ENCODE measurements around the gene RNF207.
"Not testable (repeated sequence)": the region's sequence is repeated elsewhere in the genome, so short reads cannot be mapped to it uniquely, and the experiment has no call there.

The RNF207 gene

DNA sequence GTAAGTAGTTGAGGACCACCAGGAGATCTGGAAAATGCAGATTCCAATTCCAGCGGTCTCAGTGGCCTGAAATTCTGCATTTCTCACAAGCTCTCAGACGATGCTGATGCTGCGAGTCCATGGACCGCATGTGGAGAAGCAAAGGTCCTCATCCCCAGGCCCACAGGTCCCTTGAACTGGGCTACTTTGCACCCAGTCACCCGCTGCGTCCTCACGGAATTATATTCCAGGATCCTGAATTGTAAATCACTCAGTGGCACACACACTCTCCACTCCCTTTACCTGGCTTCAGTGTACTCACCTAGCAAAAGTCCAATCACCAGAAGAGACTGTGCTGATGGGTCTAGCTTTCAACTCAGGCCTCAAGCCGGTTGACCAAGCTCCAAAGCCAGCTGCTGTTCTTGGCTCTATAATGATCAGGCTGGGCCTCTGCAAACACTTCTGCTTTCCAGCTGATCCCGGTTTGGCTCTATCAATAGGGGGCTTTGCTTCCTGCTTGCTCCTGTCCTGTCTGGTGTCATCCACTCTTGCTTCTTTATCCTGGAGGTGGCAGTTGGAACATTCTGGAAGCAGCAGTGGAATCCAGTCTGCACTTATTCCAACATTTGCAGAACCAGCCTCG lies 5.6 kb upstream of the RNF207 start:
- DNase-seq (ENCODE audit: low read depth) = no peak

DNA sequence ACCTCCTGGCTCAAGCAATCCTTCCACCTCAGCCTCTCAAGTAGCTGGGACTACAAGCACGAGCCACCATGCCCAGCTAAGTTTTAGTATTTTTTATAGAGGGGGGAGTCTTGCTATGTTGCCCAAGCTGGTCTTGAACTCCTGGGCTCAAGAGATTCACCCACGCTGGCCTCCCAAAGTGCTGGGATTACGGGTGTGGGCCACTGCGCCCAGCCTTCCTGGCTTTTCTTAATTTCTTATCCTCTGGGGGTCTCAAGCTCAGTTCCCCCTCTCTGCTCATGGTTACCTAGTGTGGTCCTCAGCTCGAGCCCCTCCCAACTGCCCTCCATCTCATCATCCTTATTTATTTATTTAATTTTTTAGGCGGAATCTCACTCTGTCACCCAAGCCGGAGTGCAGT lies 3.7 kb upstream of the RNF207 start:
- DNase-seq (ENCODE audit: low read depth) = no peak

DNA sequence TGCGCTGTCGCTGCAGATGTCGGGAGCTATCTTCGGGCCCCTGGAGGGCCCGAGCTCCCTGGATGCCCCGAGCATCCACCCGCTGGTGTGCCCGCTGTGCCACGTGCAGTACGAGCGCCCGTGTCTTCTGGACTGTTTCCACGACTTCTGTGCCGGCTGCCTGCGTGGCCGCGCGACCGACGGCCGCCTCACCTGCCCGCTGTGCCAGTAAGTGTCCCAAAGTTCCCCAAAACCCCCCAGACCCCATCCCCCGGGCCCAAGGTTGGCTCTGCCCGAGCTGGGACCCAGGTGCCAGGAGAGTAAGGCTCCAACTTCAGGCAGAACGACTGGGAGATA lies 569 bp downstream of the RNF207 start:
- DNase-seq (ENCODE audit: low read depth) = no peak

DNA sequence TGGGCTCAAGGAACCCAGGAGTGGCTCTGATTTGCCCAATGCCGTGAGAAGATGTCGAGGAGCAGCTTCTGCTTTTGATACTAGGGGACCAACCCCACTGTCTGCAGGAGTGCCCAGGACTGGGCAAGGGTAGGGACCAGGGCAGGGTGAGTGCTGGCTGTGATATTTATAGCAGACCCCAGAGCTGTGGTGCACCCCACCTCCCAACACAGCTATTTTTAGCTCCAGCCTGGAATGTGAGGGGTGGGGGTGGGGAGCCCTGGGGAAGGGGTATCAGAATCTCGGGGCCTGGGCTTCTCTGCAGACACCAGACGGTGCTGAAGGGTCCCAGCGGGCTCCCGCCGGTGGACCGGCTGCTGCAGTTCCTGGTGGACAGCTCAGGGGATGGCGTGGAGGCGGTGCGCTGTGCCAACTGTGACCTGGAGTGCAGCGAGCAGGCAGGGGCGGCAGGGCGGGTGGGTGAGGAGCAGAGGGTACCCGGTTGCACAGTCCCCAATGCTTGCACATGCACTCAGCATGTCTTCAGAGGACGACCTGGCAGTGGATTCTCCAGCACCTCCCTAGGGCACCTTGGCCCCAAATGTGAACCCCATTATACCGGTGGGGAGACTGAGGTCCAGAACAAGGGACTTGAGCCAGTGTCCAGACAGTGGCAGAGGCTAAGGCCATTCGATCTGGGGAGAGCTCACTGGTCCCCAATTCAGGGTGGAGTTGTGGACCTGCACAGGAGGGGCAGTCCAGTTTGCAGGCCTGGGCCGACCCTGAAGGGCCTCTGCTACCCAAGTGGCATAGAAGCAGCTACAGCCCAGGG lies 1.4 kb downstream of the RNF207 start:
- DNase-seq (ENCODE audit: low read depth) = no peak

DNA sequence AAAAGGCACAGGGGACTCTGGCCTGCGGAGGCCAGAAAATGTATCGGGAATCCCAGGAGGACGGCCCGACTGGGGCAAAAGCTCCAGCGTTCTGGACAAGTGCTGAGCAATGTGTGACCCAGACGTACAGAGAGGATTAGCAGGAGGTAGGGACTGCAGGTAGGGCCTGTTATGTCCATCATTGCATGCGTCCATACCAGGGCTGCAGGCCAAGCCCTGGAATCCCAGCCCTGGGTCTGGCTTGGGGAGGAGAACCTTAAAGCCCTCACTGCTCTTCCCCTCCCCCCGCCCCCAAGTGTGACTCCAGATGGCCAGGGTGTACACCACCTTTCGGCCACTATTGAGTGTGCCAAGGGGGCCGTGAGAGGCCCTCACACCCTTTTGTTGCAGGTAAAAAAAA lies 2.0 kb downstream of the RNF207 start:
- no peak for DNase-seq (ENCODE audit: low read depth)

DNA sequence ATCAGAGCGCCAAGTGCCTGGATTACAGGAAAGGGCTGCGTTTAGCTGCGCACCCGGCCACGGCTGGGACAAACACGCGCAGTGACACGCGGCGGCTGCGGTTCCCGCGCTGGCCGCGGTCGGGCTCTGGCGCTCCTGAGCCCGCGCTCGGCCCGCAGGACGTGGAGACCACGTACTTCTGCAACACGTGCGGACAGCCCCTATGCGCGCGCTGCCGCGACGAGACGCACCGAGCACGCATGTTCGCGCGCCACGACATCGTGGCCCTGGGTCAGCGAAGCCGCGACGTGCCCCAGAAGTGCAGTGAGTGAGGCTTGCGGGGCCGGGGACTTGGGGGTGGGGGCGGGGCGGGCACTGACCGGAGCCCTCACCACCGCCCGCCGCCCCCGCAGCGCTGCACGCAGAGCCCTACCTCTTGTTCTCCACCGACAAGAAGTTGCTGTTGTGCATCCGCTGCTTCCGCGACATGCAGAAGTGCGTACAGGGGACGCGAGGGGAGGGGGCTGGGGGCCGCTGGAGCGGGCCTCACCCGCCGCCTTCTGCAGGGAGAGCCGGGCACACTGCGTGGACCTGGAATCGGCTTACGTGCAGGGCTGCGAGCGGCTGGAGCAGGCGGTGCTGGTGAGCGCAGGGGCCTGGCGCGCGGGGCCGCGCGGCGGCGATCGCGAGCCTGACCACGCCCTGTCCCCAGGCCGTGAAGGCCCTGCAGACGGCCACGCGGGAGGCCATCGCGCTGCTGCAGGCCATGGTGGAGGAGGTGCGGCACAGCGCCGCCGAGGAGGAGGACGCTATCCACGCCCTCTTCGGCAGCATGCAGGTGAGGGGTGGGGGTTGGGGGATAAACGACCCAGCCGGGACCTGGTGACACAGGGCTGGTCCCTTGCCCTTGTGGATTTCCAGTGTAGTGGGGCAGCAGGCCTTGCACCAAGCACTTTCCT lies 3.1 kb downstream of the RNF207 start:
- DNase-seq (ENCODE audit: low read depth) = peak; percentile 52

DNA sequence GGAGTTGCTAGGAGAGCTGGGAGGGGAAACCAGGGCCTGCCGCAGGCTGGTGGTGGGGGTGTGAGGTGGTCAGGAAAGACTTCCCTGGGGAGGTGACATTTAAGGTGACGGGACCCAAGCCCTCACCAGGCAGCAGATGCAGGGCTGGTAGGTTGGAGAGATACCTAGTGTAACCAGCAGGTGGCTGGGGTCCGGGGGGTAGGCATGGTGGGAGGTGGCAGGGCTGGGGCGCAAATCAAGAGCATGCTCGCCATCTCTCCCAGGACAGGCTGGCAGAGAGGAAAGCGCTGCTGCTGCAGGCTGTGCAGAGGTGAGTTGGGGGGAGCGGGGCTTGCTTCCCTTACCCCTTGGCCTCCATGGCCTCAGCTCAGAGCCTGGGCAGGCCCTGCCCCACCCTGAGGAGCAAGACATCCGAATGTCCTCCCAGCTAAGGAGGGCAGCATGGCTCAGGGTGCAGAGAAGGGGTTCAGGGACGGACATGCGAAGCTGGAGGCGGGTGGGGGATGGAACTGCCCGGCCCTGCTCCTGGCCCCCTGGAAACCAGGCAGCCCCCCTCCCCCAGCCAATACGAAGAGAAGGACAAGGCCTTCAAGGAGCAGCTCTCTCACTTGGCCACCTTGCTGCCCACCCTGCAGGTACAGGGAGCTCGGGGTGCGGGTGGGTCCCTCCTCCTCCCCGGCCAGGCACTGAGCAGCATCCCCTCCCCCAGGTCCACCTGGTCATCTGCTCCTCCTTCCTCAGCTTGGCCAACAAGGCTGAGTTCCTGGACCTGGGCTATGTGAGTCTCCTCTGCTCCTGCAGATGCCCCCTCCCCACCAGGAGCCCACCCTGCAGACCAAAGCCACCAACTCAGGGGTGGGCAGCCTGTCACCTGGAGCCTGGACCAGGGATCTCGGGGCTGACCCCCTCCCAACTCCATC lies 4.0 kb downstream of the RNF207 start:
- no peak for DNase-seq (ENCODE audit: low read depth)

DNA sequence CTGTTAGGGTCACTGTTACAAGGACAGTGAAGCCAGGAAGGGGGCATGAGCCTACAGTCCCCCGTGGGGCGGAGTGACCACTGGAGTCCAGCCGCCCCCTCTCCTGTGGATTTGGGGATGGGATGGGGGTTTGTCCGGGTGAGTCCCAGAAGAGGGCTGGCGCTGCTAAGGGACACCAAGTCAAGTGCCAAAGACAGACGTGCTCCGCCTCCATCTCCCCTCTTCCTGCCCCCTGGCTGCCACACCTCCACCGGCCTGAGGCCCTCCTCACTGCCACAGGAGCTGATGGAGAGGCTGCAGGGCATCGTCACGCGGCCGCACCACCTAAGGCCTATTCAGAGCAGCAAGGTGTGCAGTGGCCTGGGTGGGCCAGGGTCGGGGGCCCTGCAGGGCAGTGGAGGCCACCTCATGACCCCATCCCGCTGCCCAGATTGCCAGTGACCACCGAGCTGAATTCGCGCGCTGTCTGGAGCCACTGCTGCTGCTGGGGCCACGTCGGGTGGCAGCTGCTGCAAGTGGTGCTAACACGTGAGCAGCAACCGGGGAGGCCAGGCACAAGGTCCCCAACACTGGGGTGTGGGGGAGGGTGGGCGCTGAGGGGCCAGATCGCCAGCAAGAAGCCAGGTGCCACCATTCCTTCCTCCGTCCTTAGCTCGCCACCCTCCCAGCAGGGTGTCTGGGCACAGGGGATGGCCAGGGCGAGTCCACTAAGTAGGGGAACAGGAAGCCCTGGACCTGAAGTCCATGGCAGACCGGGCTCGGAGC lies 4.9 kb downstream of the RNF207 start:
- no peak for DNase-seq (ENCODE audit: low read depth)

DNA sequence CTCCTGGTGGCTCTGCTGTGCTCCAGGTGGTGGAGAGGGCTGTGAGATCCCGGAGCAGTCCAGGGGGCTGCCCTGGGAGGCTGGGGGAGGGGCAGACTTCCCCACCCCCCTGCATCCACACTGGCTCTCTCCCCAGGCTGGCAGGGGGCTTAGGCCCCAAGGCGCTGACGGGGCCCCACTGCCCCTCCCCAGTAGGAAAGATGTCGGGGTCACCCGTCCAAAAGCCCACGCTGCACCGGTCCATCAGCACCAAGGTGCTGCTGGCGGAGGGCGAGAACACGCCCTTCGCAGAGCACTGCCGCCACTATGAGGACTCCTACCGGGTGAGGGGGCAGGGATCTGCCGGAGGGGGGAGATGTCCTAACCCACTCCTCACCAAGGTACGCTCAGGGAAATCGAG lies 5.8 kb downstream of the RNF207 start:
- no peak for DNase-seq (ENCODE audit: low read depth)

DNA sequence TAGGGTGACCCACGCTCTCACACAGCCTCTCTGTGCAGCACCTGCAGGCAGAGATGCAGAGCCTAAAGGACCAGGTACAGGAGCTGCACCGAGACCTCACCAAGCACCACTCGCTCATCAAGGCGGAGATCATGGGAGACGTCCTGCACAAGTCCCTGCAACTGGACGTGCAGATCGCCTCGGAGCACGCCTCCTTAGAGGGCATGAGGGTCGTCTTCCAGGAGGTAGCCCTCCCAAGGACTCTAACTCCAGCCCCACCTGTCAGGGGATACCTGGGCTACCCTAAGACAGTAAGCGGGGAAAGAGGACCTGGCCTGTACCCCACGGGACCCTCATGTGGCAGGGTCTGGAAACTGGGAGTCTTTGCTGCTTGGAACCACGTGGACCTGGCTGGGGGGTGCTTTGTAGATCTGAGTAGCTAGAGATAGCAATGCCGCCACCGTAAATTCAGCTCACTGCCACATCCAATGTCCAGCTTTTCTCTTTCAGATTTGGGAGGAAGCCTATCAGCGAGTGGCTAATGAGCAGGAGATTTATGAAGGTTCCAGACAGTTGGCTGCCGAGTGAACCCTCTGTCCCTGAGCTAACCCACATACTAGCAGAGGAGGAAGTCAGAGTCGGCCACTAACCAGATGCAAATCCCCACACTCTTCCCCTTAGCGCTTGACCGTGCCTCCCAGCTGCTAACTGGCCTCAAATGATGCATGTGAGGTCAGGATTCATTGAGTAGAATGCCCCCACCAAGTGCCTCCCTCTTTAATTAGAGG lies 6.5 kb downstream of the RNF207 start:
- no peak for DNase-seq (ENCODE audit: low read depth)

DNA sequence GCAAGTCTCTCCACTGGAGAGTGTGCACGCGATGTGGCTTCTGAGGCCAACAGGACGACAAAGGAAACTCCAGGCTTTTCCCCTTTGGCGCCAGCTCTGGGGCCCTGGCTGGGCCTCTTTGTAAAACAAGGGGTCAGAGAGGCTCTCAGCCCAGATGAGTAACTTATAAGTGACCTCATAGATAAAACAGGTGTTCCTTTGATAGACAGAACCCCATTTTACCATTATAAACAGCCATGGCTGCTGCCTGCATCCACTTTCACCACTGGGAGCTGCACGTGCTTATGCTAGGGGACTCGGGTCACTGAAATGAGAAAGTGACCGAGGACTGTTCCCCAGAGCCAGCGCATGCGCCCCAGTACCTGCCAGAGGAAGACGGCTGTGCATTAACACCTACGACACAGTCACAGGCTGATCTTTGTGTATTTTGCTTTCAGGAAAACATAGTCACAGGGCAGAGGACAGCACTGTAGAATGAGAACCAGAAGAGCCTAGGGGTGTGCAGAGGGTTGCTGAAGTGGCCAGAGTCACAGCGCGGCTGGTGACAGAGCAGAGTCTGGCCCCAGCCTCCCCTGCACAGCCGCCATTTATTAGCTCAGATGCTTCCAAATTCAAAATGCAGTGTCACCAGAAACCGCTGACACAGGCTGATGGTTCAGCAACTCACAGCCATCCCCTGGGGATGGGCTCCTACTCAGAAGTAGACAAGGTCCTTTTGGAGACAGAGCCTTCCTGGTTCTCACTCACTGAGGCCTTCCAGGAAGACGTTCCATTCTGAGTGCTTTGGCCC lies 12.7 kb downstream of the RNF207 start:
- no peak for DNase-seq (ENCODE audit: low read depth)

DNA sequence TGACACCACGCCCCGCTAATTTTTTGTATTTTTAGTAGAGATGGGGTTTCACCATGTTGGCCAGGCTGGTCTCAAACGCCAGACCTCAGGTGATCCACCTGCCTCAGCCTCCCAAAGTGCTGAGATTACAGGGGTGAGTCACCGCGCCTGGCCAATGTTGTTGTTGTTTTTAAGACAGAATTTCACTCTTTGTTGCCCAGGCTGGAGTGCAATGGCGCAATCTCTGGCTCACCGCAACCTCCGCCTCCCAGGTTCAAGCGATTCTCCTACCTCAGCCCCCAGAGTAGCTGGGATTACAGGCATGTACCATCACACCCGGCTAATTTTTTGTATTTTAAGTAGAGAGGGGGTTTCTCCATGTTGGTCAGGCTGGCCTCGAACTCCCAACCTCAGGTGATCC lies 13.7 kb downstream of the RNF207 start:
- DNase-seq (ENCODE audit: low read depth) = not testable (repeated sequence)

DNA sequence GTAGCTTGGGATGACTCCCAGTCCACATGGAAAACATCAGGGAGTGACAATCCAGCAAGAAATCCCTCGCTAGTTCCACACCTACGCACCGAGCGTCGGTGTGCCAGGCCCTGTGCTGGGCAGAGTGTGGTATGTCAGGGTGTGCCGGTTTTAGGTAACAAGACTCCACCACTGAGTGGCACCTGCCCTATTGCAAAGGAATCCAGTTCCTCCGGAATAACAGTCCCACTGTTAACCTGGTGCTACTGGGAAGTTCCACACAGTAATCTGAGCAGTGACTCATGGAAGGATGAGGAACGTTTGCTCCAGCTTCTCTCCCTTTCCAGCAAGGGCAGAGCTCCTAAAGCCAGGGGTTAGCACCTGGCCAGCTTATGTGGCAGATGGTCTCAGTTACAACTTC lies 14.3 kb downstream of the RNF207 start:
- DNase-seq (ENCODE audit: low read depth) = no peak

DNA sequence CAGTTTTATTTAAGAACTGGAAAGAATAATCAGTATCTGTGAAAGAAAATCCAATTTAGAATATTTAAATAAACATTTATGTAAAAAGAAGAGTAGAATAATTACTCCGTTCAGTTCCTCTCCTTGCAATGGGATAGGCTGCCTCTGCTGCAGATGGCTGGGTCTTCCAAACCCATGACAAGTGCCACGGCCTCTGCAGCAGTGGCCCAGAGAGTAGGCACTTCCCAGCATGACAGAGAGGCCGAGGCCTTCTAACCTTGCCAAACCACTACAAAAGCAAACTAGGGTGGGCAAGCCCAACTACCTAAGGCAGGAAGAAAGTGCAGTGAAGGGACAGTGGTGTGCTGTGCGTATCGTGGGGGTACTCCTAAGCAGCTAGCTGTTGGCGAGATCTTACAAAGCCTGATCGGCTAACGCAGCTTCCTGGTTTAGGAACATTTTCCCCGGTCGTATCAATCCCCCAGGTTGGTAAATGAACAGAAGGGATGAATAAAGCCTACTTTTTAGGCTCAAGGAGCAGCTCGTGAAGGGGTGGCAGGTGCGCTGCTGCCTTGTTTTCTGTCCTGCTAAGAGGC lies 15.4 kb downstream of the RNF207 start:
- no peak for DNase-seq (ENCODE audit: low read depth)

DNA sequence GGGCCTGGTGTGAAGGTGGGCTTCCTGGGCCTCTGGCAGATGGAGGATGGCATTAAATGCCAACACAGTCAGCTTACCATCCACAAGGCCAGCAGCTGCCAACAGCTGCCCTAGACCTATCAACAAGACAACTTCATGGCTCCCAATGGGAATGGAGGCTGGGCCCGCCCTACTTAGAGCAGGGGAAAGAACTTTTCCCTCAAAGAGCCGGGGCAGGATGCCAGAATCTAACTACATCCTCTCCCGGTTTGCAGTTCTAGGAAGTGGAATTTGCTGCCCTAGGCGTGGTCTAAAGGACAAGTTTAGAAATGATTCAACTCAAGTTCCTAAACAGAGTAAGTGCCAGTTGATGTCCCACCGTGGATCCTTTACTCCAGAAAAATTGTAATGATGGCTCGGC lies 16.7 kb downstream of the RNF207 start:
- no peak for DNase-seq (ENCODE audit: low read depth)

DNA sequence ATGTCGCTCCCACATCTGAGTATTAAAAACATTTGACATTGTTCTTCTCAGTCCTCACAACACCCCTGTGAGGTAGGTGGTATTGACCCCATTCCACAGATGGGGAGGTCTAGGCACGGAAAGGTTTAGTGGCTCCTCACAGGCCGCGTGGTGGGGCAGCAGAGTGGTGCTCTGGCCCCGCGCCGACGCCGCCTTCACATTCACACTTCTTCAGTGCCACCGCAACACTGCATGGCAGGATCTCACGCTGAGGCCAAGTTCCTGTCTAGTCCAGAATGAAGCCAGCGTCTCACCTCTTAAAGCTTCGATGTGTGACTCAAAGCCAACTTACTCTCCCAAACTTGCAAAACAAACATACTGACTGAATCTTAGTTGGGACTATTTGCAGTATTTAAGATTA lies 17.7 kb downstream of the RNF207 start:
- no peak for DNase-seq (ENCODE audit: low read depth)

DNA sequence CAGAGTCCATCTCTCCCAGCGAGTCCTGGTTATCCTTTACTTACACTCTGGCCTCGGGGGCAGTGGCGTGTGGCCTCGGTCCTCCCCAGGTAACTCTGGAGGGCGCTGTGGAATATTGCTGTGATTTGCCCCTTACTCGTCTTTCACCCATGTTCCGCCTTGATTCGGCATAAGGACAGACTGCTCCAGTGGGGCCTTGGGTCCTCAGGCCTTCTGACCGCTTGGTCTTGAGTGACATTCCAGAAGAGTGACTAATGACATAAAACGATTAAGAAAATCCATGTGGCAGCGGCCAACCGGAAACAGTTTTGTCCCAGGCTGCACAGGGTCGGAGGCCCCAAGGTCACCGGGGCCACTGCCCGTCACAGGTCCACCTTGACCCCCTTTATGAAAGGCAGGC lies 18.8 kb downstream of the RNF207 start:
- DNase-seq (ENCODE audit: low read depth) = no peak

DNA sequence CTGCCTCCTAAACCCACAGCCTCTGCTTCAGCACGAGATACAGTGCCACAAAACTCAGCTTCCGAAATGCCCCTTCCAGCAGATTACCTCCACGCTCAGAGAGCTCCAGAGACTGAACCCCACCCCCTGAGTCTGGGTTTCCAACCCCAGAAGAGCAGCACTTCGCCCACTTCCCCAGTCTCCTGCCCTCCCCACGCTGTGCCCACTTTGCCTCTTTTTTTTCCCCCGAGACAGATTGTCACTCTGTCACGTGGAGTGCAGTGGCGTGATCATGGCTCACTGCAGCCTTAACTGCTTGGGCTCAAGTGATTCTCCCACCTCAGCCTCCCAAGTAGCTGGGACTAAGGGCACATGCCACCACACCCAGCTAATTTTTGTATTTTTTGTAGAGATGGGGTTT lies 19.7 kb downstream of the RNF207 start:
- no peak for DNase-seq (ENCODE audit: low read depth)

DNA sequence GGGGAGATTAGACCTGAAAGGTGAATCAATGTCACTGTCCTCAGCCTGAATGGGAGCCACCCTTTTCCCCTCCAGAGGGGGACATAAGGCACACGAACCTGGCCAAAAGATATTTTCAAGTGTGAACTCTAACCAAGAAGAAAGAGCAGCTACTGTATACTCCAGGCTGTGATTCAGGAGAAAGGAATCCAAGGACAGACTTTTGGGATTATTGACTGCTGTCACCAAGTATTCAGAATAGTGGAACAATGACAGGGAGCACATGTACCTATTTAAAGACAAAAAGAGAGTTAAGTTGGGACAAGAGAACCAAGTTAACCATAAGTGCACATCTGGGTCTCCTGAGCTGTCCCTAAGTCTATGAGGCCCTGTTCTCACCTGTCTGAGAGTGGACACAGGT lies 27.5 kb downstream of the RNF207 start:
- DNase-seq (ENCODE audit: low read depth) = no peak

Data from fibroblast of gingiva (primary cell).